Lung (tissue), 12 donors: ENCODE results near the gene TENM4. TPM values are rescaled to one million over a fixed set of nuclear protein-coding genes. Genes with fewer than 3 reads are reported as not detected.
A peak's percentile ranks its signal among the peaks of the same experiment; 100 is the strongest.

Experiments used
- ATAC-seq: fragments of 200-7000 bp; cut with Tn5 transposase; one replicate; pipeline ENCODE4 v1.9.1; 2020; ENCODE audit warnings: moderate number of reproducible peaks; ENCODE audit not compliant: insufficient read depth, low FRiP score
- DNase-seq, 3 donors: peaks; one replicate each; pipeline ENCODE4 v3.0.0-alpha.2; 2013 to 2017
- H3K27ac ChIP-seq, 2 donors: one replicate each; pipeline ENCODE4 v1.5.1; 2013; ENCODE audit warnings: mild to moderate bottlenecking in 2 of 2, moderate library complexity in 2 of 2, control low read depth in 1 of 2, inconsistent platforms in 1 of 2, low read depth in 1 of 2, low read length in 1 of 2
- H3K27me3 ChIP-seq, 3 donors: one replicate each; pipeline ENCODE4 v1.5.1; 2013; ENCODE audit warnings: low read length in 2 of 3; ENCODE audit not compliant: control insufficient read depth in 3 of 3, insufficient read depth in 3 of 3
- H3K36me3 ChIP-seq, 4 donors: one replicate each; pipeline ENCODE4 v1.5.1; 2013; ENCODE audit warnings: low read length in 4 of 4, mild to moderate bottlenecking in 1 of 4, moderate library complexity in 1 of 4; ENCODE audit not compliant: control insufficient read depth in 4 of 4, insufficient read depth in 4 of 4
- H3K4me1 ChIP-seq, 5 donors: one replicate each; pipeline ENCODE4 v1.5.1; 2013; ENCODE audit warnings: low read length in 5 of 5, mild to moderate bottlenecking in 2 of 5, moderate library complexity in 1 of 5; ENCODE audit not compliant: control insufficient read depth in 5 of 5, insufficient read depth in 5 of 5
- H3K4me3 ChIP-seq: one replicate; pipeline ENCODE4 v1.5.1; 2013; ENCODE audit warnings: mild to moderate bottlenecking, control low read depth, moderate library complexity
- H3K9ac ChIP-seq, 2 donors: one replicate each; pipeline ENCODE4 v1.5.1; 2013; ENCODE audit warnings: low read length in 2 of 2, control low read depth in 1 of 2; ENCODE audit not compliant: insufficient read depth in 1 of 2
- H3K9me3 ChIP-seq, 4 donors: one replicate each; pipeline ENCODE4 v1.5.1; 2013; ENCODE audit warnings: low read length in 3 of 4, mild to moderate bottlenecking in 1 of 4, moderate library complexity in 1 of 4; ENCODE audit not compliant: control insufficient read depth in 4 of 4, insufficient read depth in 3 of 4
- WGBS, 2 donors: extraction: QIAGEN DNeasy Blood & Tissue Kit; methylation state at CpG; one replicate each; pipeline ENCODE4 v1.1.7; 2013; 5-methylcytosine and 5-hydroxymethylcytosine counted together
- polyA plus RNA-seq, 2 donors: library from polyadenylated mRNA; stranded (reverse); fragments of 200-250 nt; gene quantifications; one replicate each; pipeline ENCODE4 v1.2.1, GENCODE V29; 2013
- total RNA-seq, 2 donors: library from RNA; depleted of rRNA in 1 of 2; stranded (reverse); fragments of >200 nt in 1 of 2; gene quantifications; one replicate each; pipeline ENCODE4 v1.2.1, GENCODE V29; 2014 to 2021
- TF ChIP-seq, protein P1 (sequence below): IDR thresholded peaks from 2 replicates; pipeline ENCODE4 v1.5.1; 2012; ENCODE audit warnings: mild to moderate bottlenecking; ENCODE audit errors: control extremely low read depth, extremely low read depth
- donor health status: control.
- donor health status: control.
- donor health status: Bipolar disorder and iron deficiency.
- donor health status: healthy.
- donor health status: DM: yes; HTN: yes; CAD: no.

TENM4 gene
- total and polyA plus RNA-seq, 4 donors = 0.28 to 16.4 (median 3.2) TPM

DNA sequence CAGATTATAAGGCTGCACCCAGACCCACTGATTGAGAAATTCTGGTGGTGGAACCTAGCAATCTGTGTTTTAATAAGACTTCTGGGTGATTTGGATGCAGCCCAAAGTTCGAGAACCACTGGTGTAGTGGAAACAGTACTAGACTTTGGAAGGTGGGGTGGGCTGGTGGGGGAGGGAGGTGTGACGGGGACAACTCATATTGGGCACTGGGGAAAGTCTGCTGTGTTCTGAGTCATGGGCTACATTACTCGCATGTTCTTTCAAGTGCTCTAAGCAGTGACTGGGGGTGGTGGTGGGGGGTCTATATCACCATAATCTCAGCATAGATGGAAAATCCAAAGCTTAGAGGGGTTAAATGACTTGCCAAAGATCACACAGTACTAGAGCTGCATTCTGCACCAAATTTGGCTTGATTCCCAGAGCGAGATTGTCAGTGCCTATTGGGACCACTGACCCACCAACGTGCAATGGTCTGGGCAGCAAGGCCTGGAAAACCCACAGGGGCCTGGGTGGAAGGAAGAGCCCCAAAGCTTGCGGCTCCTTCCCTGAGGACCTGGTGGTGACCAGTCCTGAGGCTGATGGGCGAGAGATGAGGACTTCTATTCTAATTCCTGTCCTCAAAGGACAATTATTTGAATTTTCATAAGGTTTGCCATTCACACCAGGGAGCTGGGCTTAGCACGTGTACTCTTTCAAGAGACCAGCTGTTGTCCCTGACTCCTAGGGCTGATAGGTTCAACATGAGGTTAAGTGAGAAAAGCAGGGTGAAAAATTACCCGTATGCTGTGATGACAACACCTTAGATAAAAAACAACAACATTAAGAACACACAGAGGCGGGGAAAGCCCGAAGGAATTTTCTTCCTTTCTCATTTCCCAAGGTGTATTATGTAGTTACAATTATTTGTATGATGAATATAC is 788.6 kb downstream of the TENM4 start:
- no peaks in the 10 kb centered on the region for H3K36me3 ChIP-seq
- no peak overlapping the region for H3K4me3 ChIP-seq
- H3K27me3 ChIP-seq = no peaks in the 10 kb centered on the region
- TF ChIP-seq, protein P1, sequence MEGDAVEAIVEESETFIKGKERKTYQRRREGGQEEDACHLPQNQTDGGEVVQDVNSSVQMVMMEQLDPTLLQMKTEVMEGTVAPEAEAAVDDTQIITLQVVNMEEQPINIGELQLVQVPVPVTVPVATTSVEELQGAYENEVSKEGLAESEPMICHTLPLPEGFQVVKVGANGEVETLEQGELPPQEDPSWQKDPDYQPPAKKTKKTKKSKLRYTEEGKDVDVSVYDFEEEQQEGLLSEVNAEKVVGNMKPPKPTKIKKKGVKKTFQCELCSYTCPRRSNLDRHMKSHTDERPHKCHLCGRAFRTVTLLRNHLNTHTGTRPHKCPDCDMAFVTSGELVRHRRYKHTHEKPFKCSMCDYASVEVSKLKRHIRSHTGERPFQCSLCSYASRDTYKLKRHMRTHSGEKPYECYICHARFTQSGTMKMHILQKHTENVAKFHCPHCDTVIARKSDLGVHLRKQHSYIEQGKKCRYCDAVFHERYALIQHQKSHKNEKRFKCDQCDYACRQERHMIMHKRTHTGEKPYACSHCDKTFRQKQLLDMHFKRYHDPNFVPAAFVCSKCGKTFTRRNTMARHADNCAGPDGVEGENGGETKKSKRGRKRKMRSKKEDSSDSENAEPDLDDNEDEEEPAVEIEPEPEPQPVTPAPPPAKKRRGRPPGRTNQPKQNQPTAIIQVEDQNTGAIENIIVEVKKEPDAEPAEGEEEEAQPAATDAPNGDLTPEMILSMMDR = no peak
- no peak overlapping the region for H3K9ac ChIP-seq
- H3K9me3 ChIP-seq = no peaks in the 10 kb centered on the region
- DNase-seq (no peak), ATAC-seq (no peak)
- WGBS, 2 donors = 84 to 89% methylated on average over 11 of the region's 11 CpGs
- peaks cover 0 to 5% (median 0%) of the 10 kb centered on the region in 5 donors for H3K4me1 ChIP-seq
- no peak overlapping the region for H3K27ac ChIP-seq

DNA sequence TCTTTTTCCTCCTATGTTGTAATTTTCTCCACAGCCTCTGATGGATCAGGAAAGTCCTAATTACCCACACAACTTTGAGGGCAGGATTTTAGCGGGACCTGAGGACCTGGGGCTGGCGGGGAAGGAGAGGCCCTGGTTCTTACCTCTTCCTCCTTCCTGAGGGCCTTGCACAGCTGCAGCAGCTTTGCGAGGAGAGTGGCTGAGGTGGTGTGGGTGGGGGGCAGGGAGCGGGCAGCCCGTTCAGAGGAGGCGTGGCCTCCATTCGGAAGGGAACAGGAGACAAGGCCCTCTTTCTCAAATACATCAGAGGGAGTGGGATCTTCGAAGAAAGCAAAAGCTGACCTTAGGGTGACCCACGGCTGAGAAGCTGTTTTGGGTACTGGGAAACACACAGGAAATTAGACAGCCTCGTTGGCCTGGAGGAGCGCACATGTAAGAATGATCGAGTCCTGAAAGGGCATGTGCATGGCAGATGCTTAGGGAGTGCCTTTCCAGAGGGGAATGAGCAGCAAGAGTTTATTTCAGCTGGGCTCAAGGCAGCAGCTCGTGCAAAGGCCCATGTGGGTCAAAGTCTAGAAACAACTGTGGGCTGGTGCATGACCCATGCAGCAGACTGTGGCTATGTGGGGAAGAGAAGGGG is 789.6 kb downstream of the TENM4 start:
- Histone ChIP-seq H3K9ac (no peak overlapping the region), H3K4me1 (peaks cover 0 to 5% (median 0%) of the 10 kb centered on the region in 5 donors), H3K27me3 (peaks cover 0 to 1% (median 0%) of the 10 kb centered on the region in 3 donors), H3K36me3 (no peaks in the 10 kb centered on the region), H3K9me3 (no peaks in the 10 kb centered on the region), H3K27ac (no peak overlapping the region), H3K4me3 (no peak overlapping the region)
- DNase-seq = peak in 1 of 3 donors; percentile 36
- ATAC-seq = no peak
- 61 to 71% methylated on average over 12 to 13 of the region's 13 CpGs for WGBS, 2 donors
- TF ChIP-seq, protein P1 = no peak

DNA sequence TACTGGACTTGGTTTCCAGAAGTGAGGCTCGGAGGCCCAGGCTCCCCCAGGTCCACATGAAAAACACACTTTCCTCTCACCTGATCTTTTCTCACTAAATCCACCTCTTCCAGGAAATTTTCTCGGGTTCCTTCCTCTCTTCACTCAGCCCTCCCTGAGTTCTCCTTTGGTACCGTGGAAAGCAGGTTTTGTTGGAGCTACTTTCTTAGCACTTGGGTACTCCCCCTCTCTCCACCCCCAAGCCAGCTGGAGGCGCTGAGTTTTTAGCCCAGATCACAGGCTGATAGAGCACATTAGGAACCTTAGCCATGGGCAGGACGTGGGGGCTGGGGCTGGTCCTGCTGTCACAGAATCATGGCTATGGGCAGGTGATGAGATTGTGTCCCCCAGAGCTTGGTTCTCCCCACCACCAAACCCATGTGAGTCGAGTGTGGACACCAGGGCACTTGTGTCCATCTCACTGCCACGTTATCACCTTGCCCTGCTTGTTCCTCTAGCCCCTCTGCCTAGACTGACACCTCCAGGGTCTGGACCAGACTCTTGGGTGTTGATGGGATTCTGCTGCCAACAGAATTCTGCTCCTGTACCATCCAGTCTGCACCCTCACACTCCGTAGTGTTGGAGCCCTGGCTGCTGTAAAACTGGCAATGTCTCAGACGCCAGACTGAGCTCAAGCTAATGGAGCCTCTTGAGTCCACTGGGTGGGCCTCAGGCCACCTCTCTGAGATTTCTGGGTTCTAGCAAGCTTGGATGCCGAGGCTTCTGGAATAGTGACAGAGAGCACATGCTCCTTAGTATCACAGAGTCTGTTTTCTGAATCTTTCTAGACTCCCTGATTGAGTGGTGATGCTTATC is 791.2 kb downstream of the TENM4 start:
- Histone ChIP-seq H3K4me3 (no peak overlapping the region), H3K9me3 (no peaks in the 10 kb centered on the region), H3K27ac (no peak overlapping the region), H3K4me1 (peaks cover 0 to 5% (median 0%) of the 10 kb centered on the region in 5 donors), H3K9ac (no peak overlapping the region), H3K36me3 (no peaks in the 10 kb centered on the region), H3K27me3 (peaks cover 0 to 2% (median 0%) of the 10 kb centered on the region in 3 donors)
- ATAC-seq (no peak), DNase-seq (no peak)
- TF ChIP-seq, protein P1 = no peak
- 83 to 86% methylated on average over 10 of the region's 10 CpGs for WGBS, 2 donors
